Spleen (tissue), 7 donors: Measurements from ENCODE around the gene BCAS2.

Experiments
- CTCF ChIP-seq, 11 experiments: fragments of 200-600 bp in 7 of 11; fragments of 450-650 bp in 4 of 11; sonication (generic) in 4 of 11; IDR thresholded peaks in 8 of 11; conservative IDR thresholded peaks in 3 of 11; 1 replicate in 7 of 11; 2 replicates in 4 of 11; pipeline versions ENCODE4 v1.4.0 to v1.8.0; 2016 to 2021; ENCODE audit warnings: antibody characterized with exemption in 11 of 11, inconsistent platforms in 4 of 11, mild to moderate bottlenecking in 1 of 11
- POLR2A ChIP-seq, 3 donors: fragments of 450-650 bp; IDR thresholded peaks; one replicate each; pipeline ENCODE4 v1.5.1; 2017; ENCODE audit warnings: antibody characterized with exemption in 3 of 3, mild to moderate bottlenecking in 1 of 3
- POLR2AphosphoS5 ChIP-seq, 3 donors: sonication (generic); formaldehyde crosslinking; IDR thresholded peaks; one replicate each; pipeline ENCODE4 v1.5.1; 2017; ENCODE audit warnings: antibody characterized with exemption in 3 of 3
- donor health status: DM: no; HTN: no; CAD: no; lungs with moderate emphysema.
- donor health status: DM: no; HTN: no; CAD: no.
- donor health status: DM: no; HTN: no; CAD: no.

GRCh38 chr1:114585231-114585630, 3.8 kb upstream of the BCAS2 start:
- no peak for TF ChIP-seq POLR2A (IDR thresholded peaks at IDR 0.05)
- no peak for TF ChIP-seq POLR2AphosphoS5 (IDR thresholded peaks at IDR 0.05)
- TF ChIP-seq CTCF (IDR thresholded peaks at IDR 0.05 in 8 of 11, conservative IDR thresholded peaks at IDR 0.05 in 3 of 11): no peak
